ENCODE data around the gene NRTN. TPM values are rescaled to one million over a fixed set of nuclear protein-coding genes. Genes with fewer than 3 reads are reported as not detected.

NRTN gene
- total RNA-seq, 2 experiments from 2014 or later: not detected

DNA sequence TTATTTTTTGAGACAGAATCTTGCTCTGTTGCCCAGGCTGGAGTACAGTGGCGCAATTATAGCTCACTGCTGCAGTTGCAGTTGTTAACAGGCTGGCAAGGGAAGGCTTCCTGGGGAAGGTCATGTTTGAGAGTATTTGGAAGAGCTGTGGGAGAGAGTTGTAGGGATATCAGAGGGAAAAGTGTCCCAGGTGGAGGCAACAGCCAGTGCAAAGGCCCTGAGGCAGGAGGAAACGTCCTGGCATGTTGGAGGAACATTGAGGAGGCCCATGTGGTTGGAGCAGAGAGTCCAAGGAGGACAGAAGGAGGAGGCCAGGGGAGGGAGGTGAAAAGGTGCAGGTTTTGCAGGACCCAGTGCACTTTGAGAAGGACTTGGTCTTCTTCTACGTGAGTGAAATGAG lies 11.7 kb upstream of the NRTN start:
- Mint-ChIP-seq H3K4me1 (ENCODE audit: low read depth) (peaks cover 16% of the 10 kb centered on the region), H3K9me3 (ENCODE audit: insufficient read depth) (no peaks in the 10 kb centered on the region), H3K27me3 (ENCODE audit: low read depth) (no peaks in the 10 kb centered on the region), H3K27ac (no peak overlapping the region), H3K4me3 (no peak overlapping the region), H3K36me3 (ENCODE audit: low read depth) (peaks cover 22% of the 10 kb centered on the region)
- POLR2A ChIA-PET: interaction anchor here (0.6 kb wide), 1 partner anchor 109 kb away, joined by 3 read pairs; no protein-coding TSS in a partner anchor
- CTCF ChIA-PET: interaction anchor here (1.0 to 6.2 kb wide), 5 partner anchors 11 to 106 kb away, joined by 3 to 44 read pairs (median 8); partner anchors contain the start of genes NRTN and RPL36
- ATAC-seq (no peak), DNase-seq (no peak)

DNA sequence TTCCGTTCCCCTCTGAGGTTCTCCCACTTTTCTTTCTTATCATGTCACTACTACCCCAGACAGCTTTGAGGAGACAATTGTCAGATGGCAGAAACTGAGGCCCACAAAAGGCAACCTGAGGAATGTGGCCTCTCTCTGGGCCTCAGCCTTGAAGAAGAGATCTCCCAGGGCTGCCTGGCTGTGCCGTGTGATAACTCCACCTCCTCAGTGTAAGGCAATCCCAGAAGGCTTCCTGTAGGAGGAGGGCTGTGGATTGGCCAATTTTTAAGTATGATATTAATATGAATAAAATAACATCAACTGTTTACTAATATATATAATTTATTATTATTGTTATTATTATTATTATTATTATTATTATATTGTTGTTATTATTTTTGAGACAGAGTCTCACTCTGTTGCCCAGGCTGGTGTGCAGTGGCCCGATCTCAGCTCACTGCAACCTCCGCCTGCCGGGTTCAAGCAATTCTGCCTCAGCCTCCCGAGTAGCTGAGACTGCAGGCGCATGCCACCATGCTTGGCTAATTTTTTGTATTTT lies 9.4 kb upstream of the NRTN start:
- POLR2A ChIA-PET: interaction anchor here (0.7 kb wide), 1 partner anchor 173 kb away, joined by 3 read pairs; the partner anchor contains the start of gene SAFB

DNA sequence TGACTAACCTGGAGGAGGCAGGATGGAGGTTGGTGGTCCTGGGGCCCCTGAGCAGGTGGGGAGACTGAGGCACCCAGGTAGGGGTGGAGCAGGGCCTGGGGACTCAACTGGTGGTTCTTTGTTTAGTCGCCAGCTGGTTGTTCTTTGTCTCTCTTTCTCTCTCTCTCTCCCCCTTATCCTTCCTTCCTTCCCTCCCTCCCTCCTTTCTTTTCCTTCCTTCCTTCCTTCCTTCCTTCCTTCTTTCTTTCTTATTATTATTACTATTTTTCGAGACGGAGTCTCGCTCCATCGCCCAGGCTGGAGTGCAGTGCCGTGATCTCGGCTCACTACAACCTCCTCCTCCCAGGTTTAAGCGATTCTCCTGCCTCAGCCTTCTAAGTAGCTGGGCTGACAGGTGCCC lies 6.6 kb upstream of the NRTN start:
- peaks cover 21% of the 10 kb centered on the region for H3K27me3 Mint-ChIP-seq (ENCODE audit: low read depth)
- POLR2A ChIA-PET: no interaction called here
- no peaks in the 10 kb centered on the region for H3K36me3 Mint-ChIP-seq (ENCODE audit: low read depth)
- no peaks in the 10 kb centered on the region for H3K9me3 Mint-ChIP-seq (ENCODE audit: insufficient read depth)
- CTCF ChIA-PET: no interaction called here
- no peak overlapping the region for H3K4me3 Mint-ChIP-seq
- no peak overlapping the region for H3K27ac Mint-ChIP-seq
- ATAC-seq (no peak), DNase-seq (no peak)
- peaks cover 10% of the 10 kb centered on the region for H3K4me1 Mint-ChIP-seq (ENCODE audit: low read depth)

More for the DNA sequence above, 9.4 kb upstream of the NRTN start:
- ATAC-seq: no peak
- no peak for DNase-seq
- CTCF ChIA-PET: interaction anchor here (1.0 to 6.2 kb wide), 2 partner anchors 9 to 33 kb away, joined by 3 to 44 read pairs; partner anchors contain the start of gene NRTN
- Mint-ChIP-seq H3K27me3 (ENCODE audit: low read depth) (peaks cover 9% of the 10 kb centered on the region), H3K36me3 (ENCODE audit: low read depth) (peaks cover 7% of the 10 kb centered on the region), H3K4me1 (ENCODE audit: low read depth) (peaks cover 6% of the 10 kb centered on the region), H3K27ac (no peak overlapping the region), H3K9me3 (ENCODE audit: insufficient read depth) (no peaks in the 10 kb centered on the region), H3K4me3 (no peak overlapping the region)

DNA sequence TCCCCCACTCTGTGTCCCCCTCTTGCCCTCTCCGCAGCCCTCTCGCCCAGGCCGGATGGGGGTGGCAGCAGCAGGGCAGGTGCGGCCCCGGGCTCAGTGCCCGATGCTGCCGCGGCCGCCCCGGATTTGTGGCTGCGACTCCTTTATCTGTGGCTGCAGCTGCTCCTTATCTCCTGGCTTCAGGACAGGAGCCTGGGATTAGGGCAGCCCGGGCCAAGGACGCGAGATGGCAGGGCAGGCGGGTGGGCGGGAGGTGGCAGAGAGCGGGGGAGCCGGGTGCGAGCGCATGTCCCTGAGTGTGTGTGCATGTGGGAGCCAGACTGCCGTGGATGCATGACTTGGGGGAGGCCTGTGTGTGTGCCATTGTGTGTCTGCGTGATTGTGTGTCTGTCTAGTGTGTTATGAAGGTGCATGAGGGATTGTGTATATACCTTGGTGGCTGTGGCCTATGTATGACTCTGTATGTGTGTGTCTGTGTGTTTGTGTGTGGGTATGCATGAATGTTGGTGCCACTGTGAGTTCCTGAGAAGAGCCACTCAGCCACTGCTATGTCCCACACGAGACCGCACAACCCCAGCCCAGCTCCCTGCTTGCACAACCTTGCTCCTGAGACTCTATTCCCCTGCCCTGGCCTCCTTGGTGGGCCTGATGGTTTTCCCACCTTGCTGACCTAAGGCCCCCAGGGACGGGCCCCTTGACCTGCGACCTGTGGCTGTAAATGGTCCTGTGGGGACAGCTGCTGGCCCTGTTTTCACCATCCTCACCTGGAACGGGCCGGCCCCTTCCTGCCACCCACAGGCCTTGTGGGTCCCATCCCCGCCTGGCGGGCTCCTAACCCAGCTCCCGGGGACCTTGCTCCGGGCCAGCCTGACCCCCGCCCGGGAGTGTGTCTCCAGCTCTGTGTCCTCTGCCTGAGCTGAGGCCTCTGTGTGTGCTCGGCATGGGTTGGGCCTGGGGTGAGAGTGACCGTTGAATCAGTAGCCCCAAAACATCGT lies 5.3 kb upstream of the NRTN start:
- Mint-ChIP-seq H3K27ac (no peak overlapping the region), H3K4me1 (ENCODE audit: low read depth) (peaks cover 21% of the 10 kb centered on the region), H3K36me3 (ENCODE audit: low read depth) (no peaks in the 10 kb centered on the region), H3K4me3 (no peak overlapping the region), H3K27me3 (ENCODE audit: low read depth) (peaks cover 30% of the 10 kb centered on the region), H3K9me3 (ENCODE audit: insufficient read depth) (no peaks in the 10 kb centered on the region)
- ChIA-PET POLR2A (no interaction called here), CTCF (no interaction called here)
- no peak for ATAC-seq
- DNase-seq: no peak

DNA sequence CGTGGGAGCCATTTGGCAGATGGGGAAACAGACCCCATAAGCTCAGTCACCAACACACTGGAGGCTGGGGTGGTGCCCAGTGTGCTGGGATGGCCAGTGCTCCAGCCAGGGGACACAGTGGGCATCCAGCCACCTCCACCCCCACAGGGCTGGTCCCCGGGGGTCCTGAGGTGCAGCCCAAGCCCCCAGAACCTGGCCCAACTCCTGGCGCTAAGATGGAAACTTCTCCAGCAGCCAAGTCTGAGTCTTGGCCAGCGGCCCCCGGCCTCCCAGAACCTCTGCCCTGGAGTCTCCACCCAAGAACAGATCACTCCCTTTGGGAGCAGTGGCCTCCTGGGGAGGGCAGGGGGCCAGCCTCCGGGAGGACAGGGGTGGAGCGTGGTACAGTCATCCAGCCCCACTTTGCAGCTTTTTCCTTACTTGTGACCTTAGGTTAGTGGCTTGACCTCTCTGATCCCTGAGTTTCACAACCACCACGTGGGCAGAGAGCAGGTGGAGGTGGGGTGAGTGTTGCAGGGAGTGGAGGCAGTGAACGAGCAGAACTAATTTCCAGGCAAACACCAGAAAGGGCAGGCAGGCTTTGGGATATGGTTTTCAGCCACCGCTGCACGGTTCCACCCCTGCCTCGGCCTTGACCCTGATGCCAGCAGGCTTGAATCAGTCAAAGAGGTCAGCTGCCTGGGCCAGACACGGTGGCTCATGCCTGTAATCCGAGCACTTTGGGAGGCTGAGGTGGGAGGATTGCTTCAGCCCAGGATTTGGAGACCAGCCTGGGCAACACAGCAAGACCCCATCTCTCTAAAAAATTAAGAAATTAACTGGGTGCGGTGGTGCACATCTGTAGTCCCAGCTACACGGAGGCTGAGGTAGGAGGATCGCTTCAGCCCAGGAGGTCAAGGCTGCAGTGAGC lies 4.3 kb upstream of the NRTN start:
- DNase-seq (no peak), ATAC-seq (no peak)
- Mint-ChIP-seq H3K27ac (no peak overlapping the region), H3K9me3 (ENCODE audit: insufficient read depth) (no peaks in the 10 kb centered on the region), H3K4me3 (no peak overlapping the region), H3K36me3 (ENCODE audit: low read depth) (no peaks in the 10 kb centered on the region), H3K4me1 (ENCODE audit: low read depth) (peaks cover 25% of the 10 kb centered on the region), H3K27me3 (ENCODE audit: low read depth) (peaks cover 34% of the 10 kb centered on the region)
- ChIA-PET POLR2A (no interaction called here), CTCF (interaction anchor here (1.3 to 2.0 kb wide), 2 partner anchors 10 to 111 kb away, joined by 4 to 5 read pairs; partner anchors contain the start of genes DUS3L and RPL36)

DNA sequence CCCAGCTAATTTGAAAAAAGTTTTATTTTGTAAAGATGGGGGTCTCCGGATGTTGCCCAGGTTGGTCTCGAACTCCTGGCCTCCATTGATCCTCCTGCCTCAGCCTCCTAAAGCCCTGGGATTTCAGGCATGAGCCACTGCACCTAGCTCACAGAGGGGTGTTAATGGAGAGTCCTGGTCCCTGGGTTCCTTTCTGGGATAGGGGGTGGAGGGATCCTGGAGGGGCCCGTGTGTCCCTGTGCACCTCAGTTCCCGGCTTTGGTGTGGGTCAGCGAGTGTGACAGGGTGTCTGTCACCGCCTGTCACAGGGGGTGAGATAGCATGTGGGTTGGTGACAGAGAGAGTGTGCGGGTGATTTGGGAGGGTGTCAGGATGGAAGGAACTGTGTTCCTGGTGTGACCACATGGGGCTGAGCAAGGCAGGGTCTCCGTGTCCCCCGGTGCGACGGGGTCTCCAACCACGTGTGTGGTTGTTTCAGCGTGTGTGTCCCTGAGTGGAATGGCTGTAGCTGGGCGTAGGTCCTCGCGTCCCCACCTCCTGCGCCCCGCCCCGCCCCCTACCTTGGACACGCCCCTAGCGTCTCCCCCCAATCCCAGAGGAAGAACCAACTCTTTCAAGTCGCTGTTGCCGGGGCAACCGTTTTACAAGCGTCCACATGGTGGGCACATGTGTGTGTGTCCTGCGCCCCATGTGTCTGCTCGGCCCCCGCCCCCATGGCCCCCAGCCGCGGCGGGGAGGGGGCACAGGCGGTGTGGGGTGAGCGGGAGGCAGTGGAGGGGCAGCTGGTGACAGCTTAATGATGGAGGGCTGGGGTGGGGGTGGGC lies 2.9 kb upstream of the NRTN start:
- DNase-seq (no peak), ATAC-seq (no peak)
- peak overlapping the region; percentile 16 for H3K27ac Mint-ChIP-seq
- H3K27me3 Mint-ChIP-seq (ENCODE audit: low read depth): peaks cover 44% of the 10 kb centered on the region
- H3K4me3 Mint-ChIP-seq: no peak overlapping the region
- H3K36me3 Mint-ChIP-seq (ENCODE audit: low read depth): no peaks in the 10 kb centered on the region
- POLR2A ChIA-PET: no interaction called here
- CTCF ChIA-PET: interaction anchor here (1.3 to 2.8 kb wide), 3 partner anchors 12 to 220 kb away, joined by 4 to 47 read pairs (median 5); partner anchors contain the start of genes DUS3L and RPL36
- H3K4me1 Mint-ChIP-seq (ENCODE audit: low read depth): peaks cover 25% of the 10 kb centered on the region
- H3K9me3 Mint-ChIP-seq (ENCODE audit: insufficient read depth): no peaks in the 10 kb centered on the region

DNA sequence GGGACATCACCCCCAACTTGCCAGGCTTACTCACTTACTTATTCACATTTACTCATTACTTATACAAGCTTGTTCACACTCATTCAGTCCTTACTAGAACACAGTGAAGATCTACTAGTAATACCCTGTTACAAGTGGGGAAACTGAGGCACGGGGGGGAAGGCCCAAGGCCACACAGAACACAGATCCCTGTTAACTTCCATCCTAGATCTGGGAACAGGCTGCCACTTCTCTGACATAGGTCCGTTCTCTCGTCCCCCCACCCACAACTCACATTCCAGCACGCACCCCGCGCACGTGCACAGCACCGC lies 1.5 kb upstream of the NRTN start:
- POLR2A ChIA-PET: interaction anchor here (1.1 to 1.3 kb wide), 4 partner anchors 25 to 216 kb away, joined by 3 to 9 read pairs (median 5); no protein-coding TSS in a partner anchor
- H3K27me3 Mint-ChIP-seq (ENCODE audit: low read depth): peaks cover 45% of the 10 kb centered on the region
- peak overlapping the region; percentile 70 for H3K4me3 Mint-ChIP-seq
- peaks cover 25% of the 10 kb centered on the region for H3K4me1 Mint-ChIP-seq (ENCODE audit: low read depth)
- H3K27ac Mint-ChIP-seq: no peak overlapping the region
- no peaks in the 10 kb centered on the region for H3K36me3 Mint-ChIP-seq (ENCODE audit: low read depth)
- no peak for ATAC-seq
- CTCF ChIA-PET: interaction anchor here (0.6 to 2.8 kb wide), 45 partner anchors 10 to 1401 kb away, joined by 3 to 63 read pairs (median 7); partner anchors contain the start of genes DUS3L, FUT6, LONP1 and NDUFA11
- DNase-seq: no peak
- no peaks in the 10 kb centered on the region for H3K9me3 Mint-ChIP-seq (ENCODE audit: insufficient read depth)

DNA sequence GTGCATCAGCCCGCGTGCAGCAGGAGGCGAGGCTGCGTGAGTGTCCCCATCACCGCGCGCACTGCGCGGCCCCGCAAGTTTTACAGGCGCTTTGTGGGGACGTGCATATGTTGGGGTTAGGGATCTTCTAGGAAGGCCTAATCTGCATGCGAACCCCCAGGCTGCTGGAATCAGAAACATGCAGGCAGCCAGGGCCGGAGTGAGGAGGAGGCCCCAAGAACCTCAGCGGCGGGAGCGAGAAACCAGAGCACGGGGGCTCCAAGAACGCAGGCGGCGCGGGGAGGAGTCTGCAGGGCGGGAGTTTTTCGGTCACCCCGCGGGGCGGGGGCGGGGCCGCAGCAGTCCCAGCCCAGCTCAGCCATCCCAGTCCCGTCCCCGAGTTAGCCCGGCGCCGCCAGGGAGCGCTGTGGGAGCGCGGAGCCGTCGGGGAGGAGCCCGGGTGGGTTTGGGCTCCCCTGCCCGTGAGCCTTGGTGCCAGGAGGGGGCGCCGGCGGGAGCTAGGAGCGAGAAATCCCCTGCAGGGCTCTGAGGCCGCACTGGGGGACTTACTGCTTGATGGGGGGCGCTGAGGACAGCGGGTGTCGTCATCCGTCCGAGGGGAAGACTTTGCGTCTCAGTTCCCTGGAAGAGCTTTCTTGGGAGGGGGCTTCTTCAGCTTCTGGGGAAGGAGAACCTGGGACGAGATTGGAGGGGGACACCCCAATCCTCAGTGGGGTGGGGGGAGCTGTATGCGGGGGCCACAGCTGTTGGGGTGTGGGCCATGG lies 933 bp upstream of the NRTN start:
- H3K9me3 Mint-ChIP-seq (ENCODE audit: insufficient read depth): no peaks in the 10 kb centered on the region
- H3K36me3 Mint-ChIP-seq (ENCODE audit: low read depth): no peaks in the 10 kb centered on the region
- H3K27me3 Mint-ChIP-seq (ENCODE audit: low read depth): peaks cover 42% of the 10 kb centered on the region
- H3K27ac Mint-ChIP-seq: peak overlapping the region; percentile 60
- CTCF ChIA-PET: interaction anchor here (0.6 to 2.8 kb wide), 59 partner anchors 9 to 1402 kb away, joined by 3 to 63 read pairs (median 6); partner anchors contain the start of genes DUS3L, FUT6, LONP1 and NDUFA11
- peak overlapping the region; percentile 70 for H3K4me3 Mint-ChIP-seq
- DNase-seq: peak; percentile 94
- ATAC-seq: peak; percentile 96
- POLR2A ChIA-PET: interaction anchor here (0.7 to 1.3 kb wide), 6 partner anchors 24 to 219 kb away, joined by 3 to 9 read pairs (median 4); no protein-coding TSS in a partner anchor
- H3K4me1 Mint-ChIP-seq (ENCODE audit: low read depth): peaks cover 25% of the 10 kb centered on the region

DNA sequence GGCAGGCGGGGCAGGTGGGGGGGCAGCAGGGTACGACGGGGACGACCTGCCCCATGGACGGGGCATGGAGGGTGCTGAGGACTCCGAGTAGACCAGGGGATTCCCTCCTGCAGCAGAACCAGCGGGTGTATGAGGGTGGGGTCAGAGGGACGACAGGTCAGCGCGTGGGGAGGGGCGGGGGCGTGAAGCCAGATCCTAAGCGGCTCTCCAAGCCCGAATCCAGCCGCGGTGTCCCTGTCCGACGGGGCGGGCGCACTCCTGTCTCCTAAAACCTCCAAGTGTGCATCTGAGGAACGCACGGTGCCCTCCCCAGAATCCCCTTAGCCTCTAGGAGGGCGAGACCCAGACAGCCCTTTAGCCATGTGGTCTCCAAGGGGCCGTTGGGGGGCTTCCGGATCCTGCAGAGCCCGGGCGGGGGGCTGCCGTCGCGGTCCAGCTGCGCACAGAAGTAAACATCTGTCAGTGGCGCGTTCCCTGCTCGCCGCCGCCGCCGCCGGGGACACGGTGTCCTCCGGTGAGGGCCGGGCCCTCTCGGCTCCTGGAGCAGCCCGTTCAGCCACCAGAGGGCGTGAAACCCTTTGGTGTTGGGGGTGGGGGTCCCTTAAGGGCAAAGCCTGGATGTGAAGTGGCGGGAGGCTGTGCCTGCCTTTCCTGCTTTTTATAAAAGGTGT lies 730 bp downstream of the NRTN start:
- ATAC-seq (no peak), DNase-seq (peak; percentile 63)
- no peak overlapping the region for H3K27ac Mint-ChIP-seq
- CTCF ChIA-PET: interaction anchor here (1.2 to 1.5 kb wide), 2 partner anchors 18 to 216 kb away, joined by 3 to 4 read pairs; no protein-coding TSS in a partner anchor
- H3K4me3 Mint-ChIP-seq: no peak overlapping the region
- peaks cover 25% of the 10 kb centered on the region for H3K4me1 Mint-ChIP-seq (ENCODE audit: low read depth)
- POLR2A ChIA-PET: no interaction called here
- no peaks in the 10 kb centered on the region for H3K9me3 Mint-ChIP-seq (ENCODE audit: insufficient read depth)
- H3K27me3 Mint-ChIP-seq (ENCODE audit: low read depth): peaks cover 35% of the 10 kb centered on the region
- no peaks in the 10 kb centered on the region for H3K36me3 Mint-ChIP-seq (ENCODE audit: low read depth)

DNA sequence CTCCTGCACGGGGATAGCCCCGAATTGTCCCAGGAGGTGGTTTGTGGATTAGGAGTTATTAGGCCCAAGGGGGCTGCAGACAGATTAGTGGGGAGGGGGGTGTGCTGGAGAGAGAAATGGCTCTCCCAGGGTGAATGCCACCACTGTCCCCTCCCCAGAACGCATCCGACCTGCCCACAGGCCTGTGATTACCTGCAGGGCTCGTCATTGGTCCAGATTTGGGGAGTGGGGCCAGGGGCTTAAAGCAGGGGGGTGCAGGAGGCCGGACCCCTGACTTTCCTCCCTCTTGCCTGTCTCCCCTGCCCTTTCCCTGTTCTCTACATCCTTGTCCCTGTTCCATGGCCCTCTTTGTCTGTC lies 1.2 kb downstream of the NRTN start:
- Mint-ChIP-seq H3K27ac (no peak overlapping the region), H3K4me1 (ENCODE audit: low read depth) (peaks cover 25% of the 10 kb centered on the region), H3K27me3 (ENCODE audit: low read depth) (peaks cover 33% of the 10 kb centered on the region), H3K4me3 (no peak overlapping the region), H3K36me3 (ENCODE audit: low read depth) (no peaks in the 10 kb centered on the region), H3K9me3 (ENCODE audit: insufficient read depth) (no peaks in the 10 kb centered on the region)
- CTCF ChIA-PET: interaction anchor here (1.1 to 1.5 kb wide), 3 partner anchors 17 to 216 kb away, joined by 3 to 10 read pairs (median 4); no protein-coding TSS in a partner anchor
- POLR2A ChIA-PET: no interaction called here
- ATAC-seq (no peak), DNase-seq (no peak)
